Measurements from ENCODE around the gene TSEN54.

DNA sequence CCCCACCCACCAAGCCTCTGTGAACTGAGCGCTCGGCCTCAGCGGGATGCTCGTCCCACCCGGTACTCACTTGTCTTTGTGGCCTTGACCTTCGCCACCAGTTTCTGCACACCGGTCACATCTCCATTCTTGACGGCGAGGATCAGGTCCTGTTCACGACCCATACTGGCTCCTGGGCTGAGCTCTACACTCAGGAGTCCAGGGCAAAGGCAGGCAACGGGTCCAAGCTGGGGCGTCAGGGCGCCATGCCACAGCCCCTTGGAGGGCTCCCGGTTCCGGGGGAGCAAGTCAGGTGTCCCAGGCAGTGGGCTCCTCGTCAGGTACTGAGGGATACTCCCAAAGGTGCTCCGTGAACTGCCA is 2.7 kb upstream of the TSEN54 start:
- TF ChIP-seq, protein P1, sequence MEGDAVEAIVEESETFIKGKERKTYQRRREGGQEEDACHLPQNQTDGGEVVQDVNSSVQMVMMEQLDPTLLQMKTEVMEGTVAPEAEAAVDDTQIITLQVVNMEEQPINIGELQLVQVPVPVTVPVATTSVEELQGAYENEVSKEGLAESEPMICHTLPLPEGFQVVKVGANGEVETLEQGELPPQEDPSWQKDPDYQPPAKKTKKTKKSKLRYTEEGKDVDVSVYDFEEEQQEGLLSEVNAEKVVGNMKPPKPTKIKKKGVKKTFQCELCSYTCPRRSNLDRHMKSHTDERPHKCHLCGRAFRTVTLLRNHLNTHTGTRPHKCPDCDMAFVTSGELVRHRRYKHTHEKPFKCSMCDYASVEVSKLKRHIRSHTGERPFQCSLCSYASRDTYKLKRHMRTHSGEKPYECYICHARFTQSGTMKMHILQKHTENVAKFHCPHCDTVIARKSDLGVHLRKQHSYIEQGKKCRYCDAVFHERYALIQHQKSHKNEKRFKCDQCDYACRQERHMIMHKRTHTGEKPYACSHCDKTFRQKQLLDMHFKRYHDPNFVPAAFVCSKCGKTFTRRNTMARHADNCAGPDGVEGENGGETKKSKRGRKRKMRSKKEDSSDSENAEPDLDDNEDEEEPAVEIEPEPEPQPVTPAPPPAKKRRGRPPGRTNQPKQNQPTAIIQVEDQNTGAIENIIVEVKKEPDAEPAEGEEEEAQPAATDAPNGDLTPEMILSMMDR (IDR thresholded peaks at IDR 0.05; ENCODE audit: low read depth, low read length, poor library complexity, severe bottlenecking) = no peak
- no peak for TF ChIP-seq EZH2phosphoT487 (IDR thresholded peaks at IDR 0.05; ENCODE audit: borderline replicate concordance, low read length)
